GM18858 (cell line): ENCODE measurements around the gene FBXO45.
"Not testable (repeated sequence)": the region's sequence is repeated elsewhere in the genome, so short reads cannot be mapped to it uniquely, and the experiment has no call there.

Experiments used
- ATAC-seq: cut with Tn5 transposase; IDR thresholded peaks from one replicate; pipeline ENCODE4 v1.9.1; 2021; ENCODE audit not compliant: unreplicated experiment

Gene FBXO45

GRCh38 chr3:196555295-196555694 is 13.2 kb upstream of the FBXO45 start:
- ATAC-seq, result no peak

- no peak for ATAC-seq
Measured at GRCh38 chr3:196557236-196557635, 11.2 kb upstream of the FBXO45 start.

- no peak for ATAC-seq
Measured at GRCh38 chr3:196558476-196558875, 10.0 kb upstream of the FBXO45 start.

GRCh38 chr3:196559826-196560225 is 8.6 kb upstream of the FBXO45 start:
- ATAC-seq, result no peak

GRCh38 chr3:196563721-196564225 is 4.7 kb upstream of the FBXO45 start:
- ATAC-seq, result no peak

- no peak for ATAC-seq
Measured at GRCh38 chr3:196569003-196569516, 600 bp downstream of the FBXO45 start.

GRCh38 chr3:196570332-196570731 is 1.9 kb downstream of the FBXO45 start:
- ATAC-seq, result not testable (repeated sequence)

- no peak for ATAC-seq
Measured at GRCh38 chr3:196572389-196572788, 3.9 kb downstream of the FBXO45 start.

- ATAC-seq, result no peak
Measured at GRCh38 chr3:196585044-196585757, 16.7 kb downstream of the FBXO45 start.

- no peak for ATAC-seq
Measured at GRCh38 chr3:196590279-196590678, 21.8 kb downstream of the FBXO45 start.

- ATAC-seq, result no peak
Measured at GRCh38 chr3:196596355-196596754, 27.9 kb downstream of the FBXO45 start.

GRCh38 chr3:196597971-196598733 is 29.7 kb downstream of the FBXO45 start:
- ATAC-seq, result not testable (repeated sequence)

GRCh38 chr3:196599734-196600128 is 31.3 kb downstream of the FBXO45 start:
- no peak for ATAC-seq

GRCh38 chr3:196600359-196600758 is 31.9 kb downstream of the FBXO45 start:
- no peak for ATAC-seq

- no peak for ATAC-seq
Measured at GRCh38 chr3:196602673-196603072, 34.2 kb downstream of the FBXO45 start.

GRCh38 chr3:196603683-196604082 is 35.2 kb downstream of the FBXO45 start:
- ATAC-seq, result no peak

GRCh38 chr3:196604548-196604947 is 36.1 kb downstream of the FBXO45 start:
- ATAC-seq, result no peak

- no peak for ATAC-seq
Measured at GRCh38 chr3:196608693-196609092, 40.2 kb downstream of the FBXO45 start.

- ATAC-seq, result peak; percentile 38
Measured at GRCh38 chr3:196609343-196609775, 40.9 kb downstream of the FBXO45 start.

- no peak for ATAC-seq
Measured at GRCh38 chr3:196609805-196610515, 41.5 kb downstream of the FBXO45 start.

GRCh38 chr3:196611761-196612483 is 43.5 kb downstream of the FBXO45 start:
- ATAC-seq, result no peak
